Suprapubic skin (tissue), 4 donors: ENCODE measurements around the gene RASA3.

Experiments used
- EP300 ChIP-seq: sonication (generic); formaldehyde crosslinking; IDR thresholded peaks from one replicate; pipeline ENCODE4 v1.6.1; 2017; ENCODE audit warnings: antibody characterized with exemption
- POLR2A ChIP-seq, 2 donors: fragments of 450-650 bp; IDR thresholded peaks; one replicate each; pipeline ENCODE4 v1.6.1; 2017; ENCODE audit warnings: antibody characterized with exemption in 2 of 2, mild to moderate bottlenecking in 2 of 2, moderate library complexity in 2 of 2
- POLR2AphosphoS5 ChIP-seq, 3 donors: sonication (generic); formaldehyde crosslinking; IDR thresholded peaks; one replicate each; pipeline ENCODE4 v1.6.1; 2017; ENCODE audit warnings: antibody characterized with exemption in 3 of 3
- TF ChIP-seq, protein P1 (sequence below), 2 donors: fragments of 200-600 bp in 1 of 2; fragments of 450-650 bp in 1 of 2; sonication (generic) in 1 of 2; IDR thresholded peaks; one replicate each; pipeline ENCODE4 v1.5.1; 2016 to 2019; ENCODE audit warnings: antibody characterized with exemption in 2 of 2, mild to moderate bottlenecking in 1 of 2, moderate library complexity in 1 of 2

DNA sequence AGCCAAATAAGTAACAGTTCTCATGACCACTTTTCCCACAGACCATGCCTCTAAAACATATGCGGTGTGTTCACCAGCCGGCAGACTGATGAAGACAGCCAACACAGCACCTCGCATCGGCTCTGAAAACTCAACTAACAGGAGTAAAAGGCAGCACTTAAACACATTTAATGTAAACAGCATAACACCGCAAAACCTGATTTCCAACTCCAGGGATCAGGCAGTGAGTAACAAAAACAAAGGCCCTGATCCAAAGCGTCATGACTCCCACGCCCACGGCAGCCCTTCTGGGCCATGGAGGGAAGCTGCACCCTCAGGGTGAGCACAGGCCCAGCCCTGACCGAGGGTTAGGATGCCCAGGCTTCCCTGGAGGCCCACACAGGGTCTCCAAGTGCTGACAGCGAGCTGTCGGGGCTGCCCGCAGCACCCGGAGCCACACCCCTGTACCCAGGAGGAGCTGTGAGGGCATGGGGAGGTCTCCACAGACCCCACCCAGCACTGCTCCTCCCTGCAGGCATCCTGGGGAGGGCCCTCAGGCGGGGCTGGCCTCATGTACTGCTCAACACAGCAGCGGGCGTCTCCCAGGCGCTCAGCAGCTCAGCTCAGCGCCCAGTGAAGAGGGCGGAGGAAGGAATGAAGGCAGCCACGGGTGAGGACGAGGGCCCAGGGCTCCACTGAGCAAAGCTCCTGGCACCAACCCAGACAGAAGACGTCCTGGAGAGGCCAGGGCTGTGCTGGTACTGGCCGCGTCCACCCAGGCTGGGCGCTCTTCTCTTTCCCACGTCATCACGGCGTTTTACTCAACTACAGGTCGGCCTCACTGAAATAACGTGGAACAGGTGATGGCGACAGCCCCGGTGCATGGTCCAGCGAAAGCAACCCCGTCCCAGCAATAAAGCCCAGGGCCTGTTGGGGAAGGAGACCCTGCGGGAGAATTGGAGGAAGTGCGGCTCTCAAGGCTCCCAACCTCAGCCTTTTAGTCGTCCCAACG lies 53.7 kb downstream of the RASA3 start:
- TF ChIP-seq, protein P1, sequence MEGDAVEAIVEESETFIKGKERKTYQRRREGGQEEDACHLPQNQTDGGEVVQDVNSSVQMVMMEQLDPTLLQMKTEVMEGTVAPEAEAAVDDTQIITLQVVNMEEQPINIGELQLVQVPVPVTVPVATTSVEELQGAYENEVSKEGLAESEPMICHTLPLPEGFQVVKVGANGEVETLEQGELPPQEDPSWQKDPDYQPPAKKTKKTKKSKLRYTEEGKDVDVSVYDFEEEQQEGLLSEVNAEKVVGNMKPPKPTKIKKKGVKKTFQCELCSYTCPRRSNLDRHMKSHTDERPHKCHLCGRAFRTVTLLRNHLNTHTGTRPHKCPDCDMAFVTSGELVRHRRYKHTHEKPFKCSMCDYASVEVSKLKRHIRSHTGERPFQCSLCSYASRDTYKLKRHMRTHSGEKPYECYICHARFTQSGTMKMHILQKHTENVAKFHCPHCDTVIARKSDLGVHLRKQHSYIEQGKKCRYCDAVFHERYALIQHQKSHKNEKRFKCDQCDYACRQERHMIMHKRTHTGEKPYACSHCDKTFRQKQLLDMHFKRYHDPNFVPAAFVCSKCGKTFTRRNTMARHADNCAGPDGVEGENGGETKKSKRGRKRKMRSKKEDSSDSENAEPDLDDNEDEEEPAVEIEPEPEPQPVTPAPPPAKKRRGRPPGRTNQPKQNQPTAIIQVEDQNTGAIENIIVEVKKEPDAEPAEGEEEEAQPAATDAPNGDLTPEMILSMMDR (IDR thresholded peaks at IDR 0.05), result no peak
- TF ChIP-seq POLR2A (IDR thresholded peaks at IDR 0.05) (no peak), EP300 (no peak), POLR2AphosphoS5 (IDR thresholded peaks at IDR 0.05) (peak in 1 of 3 donors; percentile 23)
